Panc1 (cell line): ENCODE measurements around the gene C5. TPM values are rescaled to one million over a fixed set of nuclear protein-coding genes. Genes with fewer than 3 reads are reported as not detected.

ENCODE experiments used
- ATAC-seq: fragments of 200-7000 bp; cut with Tn5 transposase; 2 replicates; pipeline ENCODE4 v1.9.1; 2020; ENCODE audit warnings: mild to moderate bottlenecking, moderate library complexity
- BruUV-seq: library from RNA; stranded (reverse); fragments of 400-500 nt; replicated peaks from 2 replicates; lab custom pipeline; 2021; lab: Mats Ljungman, UMichigan
- CTCF ChIA-PET: fragments of 300-600 bp; sonication (Branson Sonifier 250); formaldehyde crosslinking; loops from one replicate; lab custom pipeline; 2022; ENCODE audit warnings: antibody characterized with exemption; lab: Charles Lee
- POLR2A ChIA-PET: fragments of 300-600 bp; sonication (Branson Sonifier 250); formaldehyde crosslinking; loops from one replicate; lab custom pipeline; 2022; ENCODE audit warnings: antibody characterized with exemption; lab: Charles Lee
- DNase-seq: peaks from one replicate; pipeline ENCODE4 v3.0.0-alpha.2; 2010; ENCODE audit warnings: low read depth, low spot score
- H3K27ac ChIP-seq: 2 replicates; pipeline ENCODE4 v1.5.1; 2011; ENCODE audit warnings: mild to moderate bottlenecking, low read length, inconsistent platforms
- H3K27me3 ChIP-seq: fragments of 200-500 bp; sonication (Bioruptor generic); 2 replicates; pipeline ENCODE4 v1.6.0; 2014; ENCODE audit warnings: low read length, inconsistent platforms; ENCODE audit not compliant: control insufficient read depth, insufficient read depth
- H3K36me3 ChIP-seq: fragments of 200-500 bp; sonication (Bioruptor generic); 2 replicates; pipeline ENCODE4 v1.5.1; 2014; ENCODE audit warnings: inconsistent platforms, mild to moderate bottlenecking, low read length, moderate library complexity; ENCODE audit not compliant: control insufficient read depth, insufficient read depth
- H3K4me1 ChIP-seq: 2 replicates; pipeline ENCODE4 v1.5.1; 2011; ENCODE audit warnings: inconsistent platforms, mild to moderate bottlenecking, low read length, moderate library complexity; ENCODE audit not compliant: control insufficient read depth, insufficient read depth
- H3K4me3 ChIP-seq, 2 experiments: 2 replicates each; pipeline ENCODE4 v1.5.1; 2011 to 2012; ENCODE audit warnings: low read depth in 2 of 2, low read length in 2 of 2, mild to moderate bottlenecking in 2 of 2, inconsistent platforms in 1 of 2, moderate library complexity in 1 of 2
- H3K9me3 ChIP-seq: fragments of 200-500 bp; sonication (Bioruptor generic); 2 replicates; pipeline ENCODE4 v1.5.1; 2014; ENCODE audit warnings: low read depth, mild to moderate bottlenecking, inconsistent platforms, low read length, moderate library complexity; ENCODE audit not compliant: control insufficient read depth, insufficient read depth
- POLR2AphosphoS5 ChIP-seq: IDR thresholded peaks from 2 replicates; pipeline ENCODE4 v1.6.1; 2012; ENCODE audit warnings: mild to moderate bottlenecking, low read depth, low read length, moderate library complexity
- REST ChIP-seq, 2 experiments: IDR thresholded peaks; 2 replicates each; pipeline ENCODE4 v1.6.1; 2011 to 2012; ENCODE audit warnings: low read depth in 2 of 2, control low read depth in 1 of 2, low read length in 1 of 2, mild to moderate bottlenecking in 1 of 2, moderate library complexity in 1 of 2; ENCODE audit not compliant: insufficient read depth in 1 of 2
- SIN3A ChIP-seq: IDR thresholded peaks from 2 replicates; pipeline ENCODE4 v1.6.1; 2012; ENCODE audit warnings: low read depth, mild to moderate bottlenecking, low read length, moderate library complexity, borderline replicate concordance; ENCODE audit not compliant: insufficient read depth
- TCF7L2 ChIP-seq: IDR thresholded peaks from 2 replicates; pipeline ENCODE4 v1.6.1; 2011; ENCODE audit warnings: mild to moderate bottlenecking, low read depth, low read length, inconsistent platforms
- in situ Hi-C: cut with HindIII; loops from 2 replicates; pipeline ENCODE4 v1.10.0; 2016; ENCODE audit warnings: low sequenced_read_pairs, low pct_unique_long_range_greater_than_20kb
- intact Hi-C: fragments of 100-400 bp; cut with micrococcal nuclease; formaldehyde crosslinking; loops from one replicate; pipeline ENCODE4 v1.10.0; 2022; ENCODE audit not compliant: unreplicated experiment
- total RNA-seq: library from RNA; stranded (reverse); gene quantifications from one replicate; pipeline ENCODE4 v1.2.1, GENCODE V29; 2021; ENCODE audit not compliant: unreplicated experiment
- TF ChIP-seq, protein P1 (sequence below): fragments of 450-650 bp; IDR thresholded peaks from 2 replicates; pipeline ENCODE4 v1.5.1; 2017; ENCODE audit warnings: mild to moderate bottlenecking

The C5 gene
- total RNA-seq, 1 experiment from 2014 or later: 1.6 TPM

GRCh38 chr9:120948824-120949223 lies 101.3 kb downstream of the C5 start:
- Histone ChIP-seq H3K27ac (no peak overlapping the region), H3K36me3 (no peaks in the 10 kb centered on the region), H3K4me1 (no peaks in the 10 kb centered on the region), H3K4me3 (no peak overlapping the region), H3K27me3 (no peaks in the 10 kb centered on the region), H3K9me3 (no peaks in the 10 kb centered on the region)
- no TSS peak for BruUV-seq
- DNase-seq (no peak), ATAC-seq (no peak)
- ChIA-PET CTCF (no interaction called here), POLR2A (no interaction called here)
- TF ChIP-seq POLR2AphosphoS5 (no peak), REST (IDR thresholded peaks at IDR 0.05; ENCODE audit: insufficient read depth in 1 of 2, low read depth in 2 of 2, low read length in 1 of 2) (no peak), TCF7L2 (no peak), SIN3A (no peak)
- TF ChIP-seq, protein P1, sequence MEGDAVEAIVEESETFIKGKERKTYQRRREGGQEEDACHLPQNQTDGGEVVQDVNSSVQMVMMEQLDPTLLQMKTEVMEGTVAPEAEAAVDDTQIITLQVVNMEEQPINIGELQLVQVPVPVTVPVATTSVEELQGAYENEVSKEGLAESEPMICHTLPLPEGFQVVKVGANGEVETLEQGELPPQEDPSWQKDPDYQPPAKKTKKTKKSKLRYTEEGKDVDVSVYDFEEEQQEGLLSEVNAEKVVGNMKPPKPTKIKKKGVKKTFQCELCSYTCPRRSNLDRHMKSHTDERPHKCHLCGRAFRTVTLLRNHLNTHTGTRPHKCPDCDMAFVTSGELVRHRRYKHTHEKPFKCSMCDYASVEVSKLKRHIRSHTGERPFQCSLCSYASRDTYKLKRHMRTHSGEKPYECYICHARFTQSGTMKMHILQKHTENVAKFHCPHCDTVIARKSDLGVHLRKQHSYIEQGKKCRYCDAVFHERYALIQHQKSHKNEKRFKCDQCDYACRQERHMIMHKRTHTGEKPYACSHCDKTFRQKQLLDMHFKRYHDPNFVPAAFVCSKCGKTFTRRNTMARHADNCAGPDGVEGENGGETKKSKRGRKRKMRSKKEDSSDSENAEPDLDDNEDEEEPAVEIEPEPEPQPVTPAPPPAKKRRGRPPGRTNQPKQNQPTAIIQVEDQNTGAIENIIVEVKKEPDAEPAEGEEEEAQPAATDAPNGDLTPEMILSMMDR: no peak
- intact Hi-C loops: no loop called here
- in situ Hi-C loops: no loop called here

DNA sequence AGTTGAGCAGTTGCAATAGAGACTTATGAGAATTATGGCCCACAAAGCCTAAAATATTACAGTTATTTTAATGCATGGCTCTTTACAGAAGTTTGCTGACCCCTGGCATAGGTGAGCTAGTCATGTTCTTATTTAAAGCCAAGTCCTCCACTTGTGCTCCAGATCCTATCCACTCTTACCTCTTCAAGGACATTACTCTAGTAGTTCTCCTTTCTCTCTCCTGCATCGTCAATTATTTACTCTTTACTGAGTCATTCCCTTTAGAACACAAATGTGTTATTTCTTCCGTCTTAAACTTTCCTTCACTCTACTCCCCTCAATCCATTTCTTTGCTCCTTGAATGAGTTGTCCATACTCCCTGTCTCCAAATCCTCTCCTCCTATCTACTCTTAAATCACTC lies 102.9 kb downstream of the C5 start:
- CTCF ChIA-PET: no interaction called here
- no TSS peak for BruUV-seq
- Histone ChIP-seq H3K4me1 (no peaks in the 10 kb centered on the region), H3K4me3 (no peak overlapping the region), H3K27me3 (no peaks in the 10 kb centered on the region), H3K27ac (no peak overlapping the region), H3K36me3 (no peaks in the 10 kb centered on the region), H3K9me3 (no peaks in the 10 kb centered on the region)
- ATAC-seq: no peak
- DNase-seq: no peak
- intact Hi-C loops: no loop called here
- TF ChIP-seq, protein P1: no peak
- TF ChIP-seq SIN3A: no peak
- no peak for TF ChIP-seq REST (IDR thresholded peaks at IDR 0.05; ENCODE audit: insufficient read depth in 1 of 2, low read depth in 2 of 2, low read length in 1 of 2)
- TF ChIP-seq TCF7L2: no peak
- no peak for TF ChIP-seq POLR2AphosphoS5
- in situ Hi-C loops: no loop called here
- POLR2A ChIA-PET: no interaction called here
